Measurements from ENCODE around the gene HDAC4.

- TF ChIP-seq ZNF253 (CRISPR knock-in tag; conservative IDR thresholded peaks at IDR 0.05) (no peak), SNAPC5 (CRISPR knock-in tag; IDR thresholded peaks at IDR 0.05) (no peak), SRF (CRISPR knock-in tag; IDR thresholded peaks at IDR 0.05) (no peak), HDAC2 (IDR thresholded peaks at IDR 0.05) (no peak), ZNF146 (CRISPR knock-in tag; IDR thresholded peaks at IDR 0.05; ENCODE audit: unreplicated experiment) (no peak), U2AF1 (optimal IDR thresholded peaks at IDR 0.05; ENCODE audit: low read depth, low read length) (no peak), CREB1 (IDR thresholded peaks at IDR 0.05) (no peak), CREB1 (CRISPR knock-in tag; IDR thresholded peaks at IDR 0.05) (no peak), EP300 (IDR thresholded peaks at IDR 0.05; ENCODE audit: low read length) (no peak), BRF1 (IDR thresholded peaks at IDR 0.05; ENCODE audit: borderline replicate concordance, extremely low read depth, insufficient read length) (no peak), SETDB1 (IDR thresholded peaks at IDR 0.05; ENCODE audit: low read length) (no peak), ZNF140 (CRISPR knock-in tag; IDR thresholded peaks at IDR 0.05) (no peak), SP1 (CRISPR knock-in tag; IDR thresholded peaks at IDR 0.05) (no peak)
- TF ChIP-seq, protein P1, sequence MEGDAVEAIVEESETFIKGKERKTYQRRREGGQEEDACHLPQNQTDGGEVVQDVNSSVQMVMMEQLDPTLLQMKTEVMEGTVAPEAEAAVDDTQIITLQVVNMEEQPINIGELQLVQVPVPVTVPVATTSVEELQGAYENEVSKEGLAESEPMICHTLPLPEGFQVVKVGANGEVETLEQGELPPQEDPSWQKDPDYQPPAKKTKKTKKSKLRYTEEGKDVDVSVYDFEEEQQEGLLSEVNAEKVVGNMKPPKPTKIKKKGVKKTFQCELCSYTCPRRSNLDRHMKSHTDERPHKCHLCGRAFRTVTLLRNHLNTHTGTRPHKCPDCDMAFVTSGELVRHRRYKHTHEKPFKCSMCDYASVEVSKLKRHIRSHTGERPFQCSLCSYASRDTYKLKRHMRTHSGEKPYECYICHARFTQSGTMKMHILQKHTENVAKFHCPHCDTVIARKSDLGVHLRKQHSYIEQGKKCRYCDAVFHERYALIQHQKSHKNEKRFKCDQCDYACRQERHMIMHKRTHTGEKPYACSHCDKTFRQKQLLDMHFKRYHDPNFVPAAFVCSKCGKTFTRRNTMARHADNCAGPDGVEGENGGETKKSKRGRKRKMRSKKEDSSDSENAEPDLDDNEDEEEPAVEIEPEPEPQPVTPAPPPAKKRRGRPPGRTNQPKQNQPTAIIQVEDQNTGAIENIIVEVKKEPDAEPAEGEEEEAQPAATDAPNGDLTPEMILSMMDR (IDR thresholded peaks at IDR 0.05 in 2 of 3, conservative IDR thresholded peaks at IDR 0.05 in 1 of 3; ENCODE audit: insufficient read depth in 2 of 3, low read depth in 1 of 3, low read length in 3 of 3) = no peak
- TF ChIP-seq, protein P2, sequence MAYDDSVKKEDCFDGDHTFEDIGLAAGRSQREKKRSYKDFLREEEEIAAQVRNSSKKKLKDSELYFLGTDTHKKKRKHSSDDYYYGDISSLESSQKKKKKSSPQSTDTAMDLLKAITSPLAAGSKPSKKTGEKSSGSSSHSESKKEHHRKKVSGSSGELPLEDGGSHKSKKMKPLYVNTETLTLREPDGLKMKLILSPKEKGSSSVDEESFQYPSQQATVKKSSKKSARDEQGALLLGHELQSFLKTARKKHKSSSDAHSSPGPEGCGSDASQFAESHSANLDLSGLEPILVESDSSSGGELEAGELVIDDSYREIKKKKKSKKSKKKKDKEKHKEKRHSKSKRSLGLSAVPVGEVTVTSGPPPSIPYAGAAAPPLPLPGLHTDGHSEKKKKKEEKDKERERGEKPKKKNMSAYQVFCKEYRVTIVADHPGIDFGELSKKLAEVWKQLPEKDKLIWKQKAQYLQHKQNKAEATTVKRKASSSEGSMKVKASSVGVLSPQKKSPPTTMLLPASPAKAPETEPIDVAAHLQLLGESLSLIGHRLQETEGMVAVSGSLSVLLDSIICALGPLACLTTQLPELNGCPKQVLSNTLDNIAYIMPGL (CRISPR knock-in tag; IDR thresholded peaks at IDR 0.05) = no peak
Observed at GRCh38 chr2:239167766-239168444, 232.9 kb downstream of the HDAC4 start.
